Smooth muscle cell (in vitro differentiated cells): ENCODE results near the gene SLC16A9. TPM values are rescaled to one million over a fixed set of nuclear protein-coding genes. Genes with fewer than 3 reads are reported as not detected.
"Not testable (repeated sequence)": the region's sequence is repeated elsewhere in the genome, so short reads cannot be mapped to it uniquely, and the experiment has no call there.

Experiments
- DNase-seq: peaks from one replicate; lab custom pipeline; 2025; ENCODE audit not compliant: unreplicated experiment; lab: John Stamatoyannopoulos, UW
- H2AFZ ChIP-seq: fragments of 200-600 bp; sonication (generic); 2 replicates; pipeline ENCODE4 v1.6.0; 2016; ENCODE audit warnings: antibody characterized with exemption, low read depth, mild to moderate bottlenecking
- H3F3A ChIP-seq: fragments of 200-600 bp; sonication (generic); 2 replicates; pipeline ENCODE4 v1.6.0; 2017; ENCODE audit warnings: antibody characterized with exemption, low read depth
- H3K27ac ChIP-seq: fragments of 200-600 bp; sonication (generic); 2 replicates; pipeline ENCODE4 v1.5.1; 2016; ENCODE audit warnings: low read depth, mild to moderate bottlenecking
- H3K27me3 ChIP-seq: fragments of 200-600 bp; sonication (generic); 2 replicates; pipeline ENCODE4 v1.6.1; 2016; ENCODE audit warnings: low read depth, mild to moderate bottlenecking
- H3K36me3 ChIP-seq: fragments of 200-600 bp; sonication (generic); 2 replicates; pipeline ENCODE4 v1.5.1; 2016; ENCODE audit warnings: low read depth
- H3K4me1 ChIP-seq: fragments of 200-600 bp; sonication (generic); 2 replicates; pipeline ENCODE4 v1.5.1; 2016; ENCODE audit warnings: low read depth
- H3K4me2 ChIP-seq: fragments of 200-600 bp; sonication (generic); 2 replicates; pipeline ENCODE4 v1.6.0; 2016; ENCODE audit warnings: mild to moderate bottlenecking
- H3K4me3 ChIP-seq: fragments of 200-600 bp; sonication (generic); 2 replicates; pipeline ENCODE4 v1.5.1; 2016; ENCODE audit warnings: mild to moderate bottlenecking
- H3K79me2 ChIP-seq: fragments of 200-600 bp; sonication (generic); 2 replicates; pipeline ENCODE4 v1.6.0; 2016; ENCODE audit warnings: low read depth, mild to moderate bottlenecking
- H3K9ac ChIP-seq: fragments of 200-600 bp; sonication (generic); 2 replicates; pipeline ENCODE4 v1.6.0; 2016; ENCODE audit warnings: low read depth
- H3K9me3 ChIP-seq: fragments of 200-600 bp; sonication (generic); replicated peaks from 2 replicates; pipeline ENCODE4 v1.5.1; 2016; ENCODE audit warnings: low read depth
- H4K20me1 ChIP-seq: fragments of 200-600 bp; sonication (generic); 2 replicates; pipeline ENCODE4 v1.6.0; 2016; ENCODE audit warnings: low read depth
- CTCF ChIP-seq: fragments of 200-600 bp; sonication (generic); IDR thresholded peaks from 2 replicates; pipeline ENCODE4 v1.5.1; 2017; ENCODE audit warnings: borderline replicate concordance, mild to moderate bottlenecking, antibody characterized with exemption; ENCODE audit not compliant: insufficient read depth, poor library complexity, severe bottlenecking
- WGBS: methylation state at CpG from one replicate; pipeline ENCODE4 v1.1.7; 2016; ENCODE audit warnings: low lambda C conversion rate; 5-methylcytosine and 5-hydroxymethylcytosine counted together
- polyA plus RNA-seq: library from polyadenylated mRNA; unstranded; fragments of >200 nt; fragmentation: Nextera tagmentation; extraction: Ambion mirVana; gene quantifications from 2 replicates; pipeline ENCODE4 v1.2.1, GENCODE V29; 2016
- total RNA-seq: library from RNA; depleted of rRNA; stranded (reverse); fragments of >200 nt; gene quantifications from 2 replicates; pipeline ENCODE4 v1.2.3, GENCODE V29; 2014

SLC16A9 gene
- total and polyA plus RNA-seq, 2 experiments from 2014 or later = 0.90 to 2.1 TPM

DNA sequence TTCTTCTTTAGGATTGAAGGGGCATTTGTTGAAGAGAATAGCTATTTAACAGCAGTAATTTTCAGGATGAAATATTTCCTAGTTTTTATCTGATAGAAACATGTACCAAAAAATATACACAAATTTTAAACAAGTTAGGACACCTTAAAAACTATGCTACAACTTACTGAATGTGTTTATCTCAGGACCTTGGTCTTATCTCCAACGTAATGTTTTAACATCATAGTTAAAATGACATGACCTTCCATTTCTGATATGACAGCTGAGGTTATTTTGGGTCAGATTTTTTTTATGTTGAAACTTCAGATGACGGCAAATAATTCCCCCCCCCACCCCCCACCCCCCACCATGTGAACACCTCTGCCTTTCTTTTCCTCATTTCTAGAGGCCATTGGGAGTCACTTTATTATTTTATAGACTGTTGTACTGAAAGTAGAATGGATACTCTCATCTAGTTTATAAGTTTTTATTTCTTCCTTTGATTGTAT, 35.6 kb upstream of the SLC16A9 start:
- Histone ChIP-seq H3K36me3 (no peaks in the 10 kb centered on the region), H3K4me2 (no peak overlapping the region), H2AFZ (no peak overlapping the region), H3K9me3 (no peaks in the 10 kb centered on the region), H3K27me3 (no peaks in the 10 kb centered on the region), H3F3A (no peaks in the 10 kb centered on the region), H3K27ac (no peak overlapping the region), H3K4me3 (no peak overlapping the region), H4K20me1 (no peaks in the 10 kb centered on the region), H3K79me2 (no peaks in the 10 kb centered on the region), H3K9ac (no peak overlapping the region), H3K4me1 (no peaks in the 10 kb centered on the region)
- DNase-seq = no peak
- TF ChIP-seq CTCF = no peak
- 93% methylated on average over 2 of the region's 2 CpGs for WGBS

DNA sequence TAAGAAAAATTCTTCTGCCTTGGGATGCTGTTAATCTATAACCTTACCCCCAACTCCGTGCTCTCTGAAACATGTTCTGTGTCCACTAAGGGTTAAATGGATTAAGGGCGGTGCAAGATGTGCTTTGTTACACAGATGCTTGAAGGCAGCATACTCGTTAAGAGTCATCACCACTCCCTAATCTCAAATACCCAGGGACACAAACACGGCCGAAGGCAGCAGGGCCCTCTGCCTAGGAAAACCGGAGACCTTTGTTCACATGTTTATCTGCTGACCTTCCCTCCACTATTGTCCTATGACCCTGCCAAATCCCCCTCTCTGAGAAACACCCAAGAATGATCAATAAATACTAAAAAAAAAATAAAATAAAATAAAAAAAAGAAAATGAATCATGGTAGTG, 35.1 kb upstream of the SLC16A9 start:
- H3K79me2 ChIP-seq, H2AFZ ChIP-seq, H3K4me2 ChIP-seq, H3K4me3 ChIP-seq, H3K27me3 ChIP-seq, H3K9me3 ChIP-seq, H3K9ac ChIP-seq, H3K36me3 ChIP-seq, DNase-seq, H3K4me1 ChIP-seq, H3K27ac ChIP-seq, H3F3A ChIP-seq, H4K20me1 ChIP-seq: not testable (repeated sequence)
- WGBS = 81% methylated on average over 6 of the region's 6 CpGs

DNA sequence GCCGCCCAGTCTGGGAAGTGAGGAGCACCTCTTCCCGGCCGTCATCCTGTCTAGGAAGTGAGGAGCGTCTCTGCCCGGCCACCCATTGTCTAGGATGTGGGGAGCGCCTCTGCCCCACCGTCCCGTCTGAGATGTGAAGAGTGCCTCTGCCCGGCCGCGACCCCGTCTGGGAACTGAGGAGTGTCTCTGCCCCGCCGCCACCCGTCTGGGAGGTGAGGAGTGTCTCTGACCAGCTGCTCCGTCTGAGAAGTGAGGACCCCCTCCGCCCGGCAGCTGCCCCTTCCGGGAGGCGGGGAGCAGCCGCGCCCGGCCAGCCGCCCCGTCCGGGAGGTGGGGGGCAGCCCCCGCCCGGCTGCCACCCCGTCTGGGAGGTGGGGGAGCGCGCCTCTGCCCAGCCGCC, 34.5 kb upstream of the SLC16A9 start:
- H3K4me3 ChIP-seq, H3K27ac ChIP-seq, H3K27me3 ChIP-seq, H3K9me3 ChIP-seq, H3K79me2 ChIP-seq, H2AFZ ChIP-seq, DNase-seq, H3K36me3 ChIP-seq, H3K4me1 ChIP-seq, H4K20me1 ChIP-seq, H3K9ac ChIP-seq, H3F3A ChIP-seq, H3K4me2 ChIP-seq: not testable (repeated sequence)
- 97% methylated on average over 11 of the region's 32 CpGs for WGBS

- WGBS = 91% methylated on average over 5 of the region's 5 CpGs
- Histone ChIP-seq H3K4me1 (no peaks in the 10 kb centered on the region), H3K9ac (no peak overlapping the region), H3F3A (no peaks in the 10 kb centered on the region), H3K4me3 (no peak overlapping the region), H3K79me2 (no peaks in the 10 kb centered on the region), H3K9me3 (no peaks in the 10 kb centered on the region), H3K36me3 (no peaks in the 10 kb centered on the region), H3K4me2 (no peak overlapping the region), H3K27ac (no peak overlapping the region), H4K20me1 (no peaks in the 10 kb centered on the region), H3K27me3 (no peaks in the 10 kb centered on the region), H2AFZ (no peak overlapping the region)
- no peak for TF ChIP-seq CTCF
- no peak for DNase-seq
Measured at GRCh38 chr10:59741583-59741982, 31.9 kb upstream of the SLC16A9 start.

GRCh38 chr10:59741048-59741447, 31.4 kb upstream of the SLC16A9 start:
- H3K9ac ChIP-seq = no peak overlapping the region
- no peaks in the 10 kb centered on the region for H3K4me1 ChIP-seq
- H3K27me3 ChIP-seq = no peaks in the 10 kb centered on the region
- no peak overlapping the region for H2AFZ ChIP-seq
- no peaks in the 10 kb centered on the region for H3F3A ChIP-seq
- H3K27ac ChIP-seq = no peak overlapping the region
- no peaks in the 10 kb centered on the region for H3K79me2 ChIP-seq
- H3K4me2 ChIP-seq = no peak overlapping the region
- H3K36me3 ChIP-seq = no peaks in the 10 kb centered on the region
- no peak for DNase-seq
- no peaks in the 10 kb centered on the region for H4K20me1 ChIP-seq
- no peak for TF ChIP-seq CTCF
- no peaks in the 10 kb centered on the region for H3K9me3 ChIP-seq
- H3K4me3 ChIP-seq = no peak overlapping the region
